Neural cell (in vitro differentiated cells): Measurements from ENCODE around the gene EEF1AKMT4. TPM values are rescaled to one million over a fixed set of nuclear protein-coding genes. Genes with fewer than 3 reads are reported as not detected.

Source experiments
- H2AFZ ChIP-seq: fragments of 200-600, 300-800 bp; sonication (generic), shearing (Covaris generic); 2 replicates; pipeline ENCODE4 v1.6.0; 2014; ENCODE audit warnings: low read depth, mild to moderate bottlenecking, antibody characterized with exemption, low read length, moderate library complexity
- H3F3A ChIP-seq: fragments of 200-600 bp; shearing (Covaris generic); 2 replicates; pipeline ENCODE4 v1.6.1; 2016; ENCODE audit warnings: mild to moderate bottlenecking, moderate library complexity, mixed read lengths, antibody characterized with exemption, low read length; ENCODE audit not compliant: insufficient read depth, poor library complexity, severe bottlenecking
- H3K27ac ChIP-seq: fragments of 200-600, 300-800 bp; sonication (generic), shearing (Covaris generic); 2 replicates; pipeline ENCODE4 v1.5.1; 2014; ENCODE audit warnings: mild to moderate bottlenecking, low read length, moderate library complexity
- H3K27me3 ChIP-seq: fragments of 300-800, 200-600 bp; sonication (generic), shearing (Covaris generic); 2 replicates; pipeline ENCODE4 v1.6.0; 2014; ENCODE audit warnings: mild to moderate bottlenecking, low read depth, low read length, moderate library complexity; ENCODE audit not compliant: insufficient read depth
- H3K36me3 ChIP-seq: fragments of 300-800, 200-600 bp; sonication (generic), shearing (Covaris generic); 2 replicates; pipeline ENCODE4 v1.5.1; 2014; ENCODE audit warnings: mild to moderate bottlenecking, antibody characterized with exemption, low read length, moderate library complexity; ENCODE audit not compliant: insufficient read depth
- H3K4me2 ChIP-seq: fragments of 300-800, 200-600 bp; sonication (generic), shearing (Covaris generic); 2 replicates; pipeline ENCODE4 v1.6.0; 2014; ENCODE audit warnings: mild to moderate bottlenecking, low read length
- H3K4me3 ChIP-seq: fragments of 300-800, 200-600 bp; sonication (generic), shearing (Covaris generic); 2 replicates; pipeline ENCODE4 v1.5.1; 2014; ENCODE audit warnings: mild to moderate bottlenecking, low read length, moderate library complexity
- H3K79me2 ChIP-seq: fragments of 200-600 bp; shearing (Covaris generic); replicated peaks from 2 replicates; pipeline ENCODE4 v1.6.0; 2014; ENCODE audit warnings: mild to moderate bottlenecking, low read length, moderate library complexity; ENCODE audit not compliant: insufficient read depth
- H3K9ac ChIP-seq: fragments of 300-800, 200-600 bp; sonication (generic), shearing (Covaris generic); 2 replicates; pipeline ENCODE4 v1.6.1; 2016; ENCODE audit warnings: mild to moderate bottlenecking, low read length, mixed read lengths
- H3K9me2 ChIP-seq: fragments of 200-600 bp; shearing (Covaris generic); 2 replicates; pipeline ENCODE4 v1.6.1; 2016; ENCODE audit warnings: mild to moderate bottlenecking, low read length, mixed read lengths; ENCODE audit not compliant: insufficient read depth
- H3K9me3 ChIP-seq: fragments of 200-600, 300-800 bp; sonication (generic), shearing (Covaris generic); 2 replicates; pipeline ENCODE4 v1.6.1; 2016; ENCODE audit warnings: mild to moderate bottlenecking, mixed run types, low read length, moderate library complexity, mixed read lengths
- H4K20me1 ChIP-seq: fragments of 200-600 bp; shearing (Covaris generic); 2 replicates; pipeline ENCODE4 v1.6.1; 2016; ENCODE audit warnings: mild to moderate bottlenecking, mixed run types; ENCODE audit not compliant: insufficient read depth
- CTCF ChIP-seq: fragments of 450-650 bp; IDR thresholded peaks from 2 replicates; pipeline ENCODE4 v1.5.1; 2014; ENCODE audit warnings: antibody characterized with exemption, mild to moderate bottlenecking, moderate library complexity; ENCODE audit not compliant: poor library complexity, severe bottlenecking
- EP300 ChIP-seq: fragments of 450-650 bp; conservative IDR thresholded peaks from 2 replicates; pipeline ENCODE4 v1.6.1; 2014; ENCODE audit warnings: antibody characterized with exemption, mild to moderate bottlenecking, moderate library complexity; ENCODE audit not compliant: poor library complexity, severe bottlenecking
- EZH2 ChIP-seq: fragments of 200-600, 300-800 bp; shearing (Covaris generic), sonication (generic); IDR thresholded peaks from 2 replicates; pipeline ENCODE4 v1.6.1; 2014; ENCODE audit warnings: antibody characterized with exemption, low read length, borderline replicate concordance, mild to moderate bottlenecking; ENCODE audit not compliant: insufficient read depth, poor library complexity, severe bottlenecking
- MXI1 ChIP-seq: fragments of 450-650 bp; conservative IDR thresholded peaks from 2 replicates; pipeline ENCODE4 v1.6.1; 2014; ENCODE audit warnings: antibody characterized with exemption, mild to moderate bottlenecking; ENCODE audit not compliant: poor library complexity, severe bottlenecking
- POLR2AphosphoS5 ChIP-seq: IDR thresholded peaks from 2 replicates; pipeline ENCODE4 v1.6.1; 2012
- RAD21 ChIP-seq: fragments of 450-650 bp; conservative IDR thresholded peaks from 2 replicates; pipeline ENCODE4 v1.6.1; 2014; ENCODE audit warnings: antibody characterized with exemption, mild to moderate bottlenecking, moderate library complexity
- REST ChIP-seq: IDR thresholded peaks from 2 replicates; pipeline ENCODE4 v1.6.1; 2012; ENCODE audit warnings: borderline replicate concordance
- SMC3 ChIP-seq: fragments of 450-650 bp; conservative IDR thresholded peaks from 2 replicates; pipeline ENCODE4 v1.6.1; 2014; ENCODE audit warnings: antibody characterized with exemption, mild to moderate bottlenecking, moderate library complexity; ENCODE audit not compliant: poor library complexity
- TAF1 ChIP-seq: IDR thresholded peaks from 2 replicates; pipeline ENCODE4 v1.6.1; 2012; ENCODE audit warnings: low read depth
- polyA plus RNA-seq: library from polyadenylated mRNA; depleted of rRNA; stranded (reverse); fragments of >200 nt; gene quantifications from 2 replicates; pipeline ENCODE4 v1.2.3, GENCODE V29; 2014

EEF1AKMT4 gene
- polyA plus RNA-seq, 1 donor from 2014 or later: 1.6 TPM

- Histone ChIP-seq H2AFZ (no peak overlapping the region), H3K9me2 (no peaks in the 10 kb centered on the region), H3K9me3 (no peaks in the 10 kb centered on the region), H3K27me3 (peaks cover under 1% of the 10 kb centered on the region), H3K79me2 (no peaks in the 10 kb centered on the region), H3K4me2 (no peak overlapping the region), H3K9ac (no peak overlapping the region), H4K20me1 (no peaks in the 10 kb centered on the region), H3K36me3 (no peaks in the 10 kb centered on the region), H3K27ac (no peak overlapping the region), H3F3A (no peaks in the 10 kb centered on the region), H3K4me3 (no peak overlapping the region)
- no peak for TF ChIP-seq CTCF
- TF ChIP-seq MXI1: no peak
- no peak for TF ChIP-seq REST
- TF ChIP-seq EP300: no peak
- no peak for TF ChIP-seq RAD21
- TF ChIP-seq TAF1: no peak
These were observed 34.2 kb downstream of the EEF1AKMT4 start for GRCh38 chr3:184283681-184284080.

- Histone ChIP-seq H3K27me3 (no peaks in the 10 kb centered on the region), H3K27ac (no peak overlapping the region), H3F3A (no peaks in the 10 kb centered on the region), H3K4me2 (no peak overlapping the region), H3K9me3 (no peaks in the 10 kb centered on the region), H3K9ac (no peak overlapping the region), H3K9me2 (no peaks in the 10 kb centered on the region), H2AFZ (no peak overlapping the region), H3K4me3 (no peak overlapping the region), H3K36me3 (no peaks in the 10 kb centered on the region), H4K20me1 (no peaks in the 10 kb centered on the region), H3K79me2 (no peaks in the 10 kb centered on the region)
- TF ChIP-seq REST (peak; percentile 65), SMC3 (peak; percentile 85), RAD21 (peak; percentile 91), MXI1 (peak; percentile 53), EZH2 (no peak), EP300 (peak; percentile 42), POLR2AphosphoS5 (peak; percentile 52), CTCF (peak; percentile 88), TAF1 (no peak)
These were observed 35.2 kb downstream of the EEF1AKMT4 start for GRCh38 chr3:184284696-184285095.
